Neural progenitor cell (in vitro differentiated cells): ENCODE data around the gene GET3. TPM values are rescaled to one million over a fixed set of nuclear protein-coding genes. Genes with fewer than 3 reads are reported as not detected.

Experiments used
- DNase-seq: peaks from one replicate; pipeline ENCODE4 v3.0.0-alpha.2; 2016; ENCODE audit warnings: low spot score
- H2AFZ ChIP-seq: fragments of 200-600 bp; sonication (generic); replicated peaks from 2 replicates; pipeline ENCODE4 v1.6.1; 2016; ENCODE audit warnings: antibody characterized with exemption
- H3F3A ChIP-seq: fragments of 200-600 bp; sonication (generic); 2 replicates; pipeline ENCODE4 v1.6.1; 2016; ENCODE audit warnings: antibody characterized with exemption, low read depth
- H3K27ac ChIP-seq: fragments of 200-600 bp; sonication (generic); 2 replicates; pipeline ENCODE4 v1.5.1; 2016; ENCODE audit warnings: mild to moderate bottlenecking
- H3K27me3 ChIP-seq: fragments of 200-600 bp; sonication (generic); 2 replicates; pipeline ENCODE4 v1.6.1; 2016; ENCODE audit warnings: mild to moderate bottlenecking, moderate library complexity
- H3K36me3 ChIP-seq: fragments of 200-600 bp; sonication (generic); 2 replicates; pipeline ENCODE4 v1.5.1; 2016
- H3K4me1 ChIP-seq: fragments of 200-600 bp; sonication (generic); 2 replicates; pipeline ENCODE4 v1.6.1; 2016; ENCODE audit warnings: mixed run types
- H3K4me2 ChIP-seq: fragments of 200-600 bp; sonication (generic); 2 replicates; pipeline ENCODE4 v1.6.1; 2016
- H3K4me3 ChIP-seq: fragments of 200-600 bp; sonication (generic); 2 replicates; pipeline ENCODE4 v1.5.1; 2016
- H3K79me2 ChIP-seq: fragments of 200-600 bp; sonication (generic); 2 replicates; pipeline ENCODE4 v1.6.1; 2016; ENCODE audit warnings: low read depth
- H3K9ac ChIP-seq: fragments of 200-600 bp; sonication (generic); 2 replicates; pipeline ENCODE4 v1.6.1; 2016
- H3K9me3 ChIP-seq: fragments of 200-600 bp; sonication (generic); 2 replicates; pipeline ENCODE4 v1.5.1; 2016; ENCODE audit warnings: low read depth
- H4K20me1 ChIP-seq: fragments of 200-600 bp; sonication (generic); 2 replicates; pipeline ENCODE4 v1.6.1; 2016; ENCODE audit warnings: low read depth
- H3K27ac Mint-ChIP-seq: 3 replicates; pipeline ENCODE4 v1.8.0; 2021; ENCODE audit warnings: mixed read lengths
- H3K27me3 Mint-ChIP-seq: 2 replicates; pipeline ENCODE4 v1.8.0; 2022; ENCODE audit warnings: low read depth, mild to moderate bottlenecking, inconsistent platforms, moderate library complexity, mixed read lengths; ENCODE audit not compliant: insufficient read depth
- H3K36me3 Mint-ChIP-seq: 3 replicates; pipeline ENCODE4 v1.8.0; 2021; ENCODE audit warnings: mixed read lengths
- H3K4me1 Mint-ChIP-seq: 3 replicates; pipeline ENCODE4 v1.8.0; 2021; ENCODE audit warnings: mixed read lengths
- H3K4me3 Mint-ChIP-seq: 3 replicates; pipeline ENCODE4 v1.8.0; 2021; ENCODE audit warnings: mild to moderate bottlenecking, moderate library complexity, mixed read lengths
- H3K9me3 Mint-ChIP-seq: 3 replicates; pipeline ENCODE4 v1.8.0; 2020; ENCODE audit warnings: mixed read lengths
- CTCF ChIP-seq: fragments of 200-600 bp; sonication (generic); IDR thresholded peaks from 2 replicates; pipeline ENCODE4 v1.5.1; 2017; ENCODE audit warnings: antibody characterized with exemption, mild to moderate bottlenecking
- EZH2 ChIP-seq: fragments of 200-600 bp; sonication (generic); IDR thresholded peaks from 2 replicates; pipeline ENCODE4 v1.6.1; 2017; ENCODE audit warnings: antibody characterized with exemption, mild to moderate bottlenecking, moderate library complexity
- EZH2phosphoT487 ChIP-seq: fragments of 200-600 bp; sonication (generic); IDR thresholded peaks from 2 replicates; pipeline ENCODE4 v1.6.1; 2017; ENCODE audit warnings: antibody characterized with exemption
- total RNA-seq: library from RNA; depleted of rRNA; stranded (reverse); fragments of >200 nt; gene quantifications from 2 replicates; pipeline ENCODE4 v1.2.3, GENCODE V29; 2015; ENCODE audit warnings: low replicate concordance

The GET3 gene
- 62.9 and 99.6 TPM in 2 replicates for total RNA-seq

DNA sequence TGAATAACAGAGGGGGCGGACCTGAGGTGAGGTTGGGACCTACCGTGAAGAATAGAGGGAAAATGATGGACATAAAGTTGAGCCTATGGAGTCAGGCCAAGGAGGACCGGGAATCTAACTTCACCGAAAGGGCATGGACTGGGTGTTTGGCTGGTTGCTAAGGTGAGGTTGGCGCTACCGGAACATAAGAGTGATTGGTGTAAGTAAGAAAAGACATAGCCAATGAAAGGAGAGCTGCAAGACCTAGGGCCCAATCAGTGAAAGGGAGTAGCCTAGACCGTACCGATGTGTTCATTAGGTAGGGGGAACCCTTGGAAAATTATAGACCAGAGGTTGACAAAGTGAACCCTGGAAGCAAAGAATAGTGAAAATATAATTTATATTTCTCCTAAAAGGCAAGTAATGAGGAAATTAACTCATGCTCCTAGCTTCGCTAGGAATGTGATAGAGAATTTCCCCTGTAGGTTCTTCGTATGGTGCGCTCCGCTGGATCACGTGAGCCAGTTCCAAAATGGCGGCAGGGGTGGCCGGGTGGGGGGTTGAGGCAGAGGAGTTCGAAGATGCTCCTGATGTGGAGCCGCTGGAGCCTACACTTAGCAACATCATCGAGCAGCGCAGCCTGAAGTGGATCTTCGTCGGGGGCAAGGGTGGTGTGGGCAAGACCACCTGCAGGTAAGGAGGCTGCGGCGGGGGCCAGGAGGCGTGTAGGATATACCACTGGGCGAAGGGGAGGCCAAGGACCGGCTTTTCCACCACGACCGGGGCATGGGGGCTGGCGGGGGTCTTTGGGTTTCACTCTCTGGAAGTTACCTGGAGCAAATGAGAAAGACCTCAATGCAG lies at the start of gene GET3:
Gene GET3, plus strand, starts transcription at position 503 of the 840 bp plus-strand sequence. Its CDS starts 9 bp downstream, at position 512.
- peak; percentile 98 for DNase-seq
- peak within 1 kb of the TSS; percentile 99 for H3K27ac Mint-ChIP-seq
- H3K4me1 Mint-ChIP-seq: peaks cover 30% of the 10 kb centered on the region
- Histone ChIP-seq H3K36me3 (no peaks in the 10 kb centered on the region), H3K4me3 (peak within 1 kb of the TSS; percentile 83), H3K4me2 (peak within 1 kb of the TSS; percentile 100), H3F3A (peaks cover 21% of the 10 kb centered on the region), H3K4me1 (peaks cover 23% of the 10 kb centered on the region), H3K79me2 (peaks cover 37% of the 10 kb centered on the region), H3K27ac (peak within 1 kb of the TSS; percentile 99), H3K27me3 (no peaks in the 10 kb centered on the region), H2AFZ (peak within 1 kb of the TSS; percentile 96), H4K20me1 (peaks cover 19% of the 10 kb centered on the region), H3K9me3 (no peaks in the 10 kb centered on the region), H3K9ac (peak within 1 kb of the TSS; percentile 95)
- H3K27me3 Mint-ChIP-seq: peaks cover 8% of the 10 kb centered on the region
- peaks cover 10% of the 10 kb centered on the region for H3K36me3 Mint-ChIP-seq
- H3K9me3 Mint-ChIP-seq: no peaks in the 10 kb centered on the region
- TF ChIP-seq EZH2 (no peak), CTCF (no peak), EZH2phosphoT487 (no peak)
- H3K4me3 Mint-ChIP-seq: peak within 1 kb of the TSS; percentile 100

DNA sequence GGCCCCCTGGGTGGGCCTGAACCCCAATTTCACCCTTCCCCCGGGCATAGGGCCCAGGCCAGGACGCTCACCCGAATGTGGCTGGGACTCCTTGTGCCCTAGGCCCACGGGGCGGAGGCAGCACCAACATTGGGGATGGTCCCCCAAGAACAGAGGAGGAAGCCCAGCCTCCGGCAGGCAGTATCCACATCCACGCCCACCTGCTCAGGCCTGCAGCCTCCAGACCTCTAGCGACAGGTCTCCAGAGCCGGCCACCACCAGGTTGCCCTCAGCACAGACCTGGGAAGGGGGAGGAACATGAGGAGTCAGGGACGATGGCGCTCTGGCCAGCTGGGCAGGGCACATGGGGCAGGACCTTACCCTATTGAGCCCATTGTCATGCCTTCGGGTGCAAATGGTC lies 48.3 kb upstream of the GET3 start:
- peaks cover 3% of the 10 kb centered on the region for H3K36me3 Mint-ChIP-seq
- H3K9ac ChIP-seq: no peak overlapping the region
- TF ChIP-seq EZH2phosphoT487 (no peak), EZH2 (no peak), CTCF (no peak)

DNA sequence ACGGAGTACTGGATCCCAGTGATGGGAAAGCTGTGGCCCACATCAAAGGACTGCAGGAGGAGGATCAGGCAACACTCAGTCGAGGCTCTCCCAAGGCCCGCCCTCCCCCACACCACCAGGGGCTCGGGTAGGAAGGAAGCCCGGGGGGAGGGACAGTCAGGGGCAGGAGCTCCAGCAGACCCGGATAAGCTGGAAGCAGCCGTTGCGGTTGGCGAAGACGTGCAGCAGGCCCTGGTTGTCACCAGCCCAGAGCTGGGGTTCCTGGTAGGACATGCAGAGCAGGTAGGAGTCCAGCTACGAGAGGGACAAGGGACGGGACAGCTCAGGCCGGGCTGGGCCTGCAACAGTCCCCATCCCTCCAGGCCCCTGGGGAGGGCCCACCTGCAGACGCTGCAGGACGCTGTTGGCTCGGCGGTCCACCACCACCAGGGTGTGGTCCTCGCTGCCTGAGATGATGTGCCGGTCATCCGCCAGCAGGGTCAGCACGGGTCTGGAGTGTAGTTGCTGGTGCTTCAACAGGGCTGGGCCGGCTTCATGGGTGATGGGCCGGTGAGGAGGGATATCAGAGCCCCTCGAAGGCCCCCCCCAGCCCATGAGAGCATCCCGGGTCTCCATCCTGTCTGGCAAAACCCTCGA lies 47.6 kb upstream of the GET3 start:
- Histone ChIP-seq H3K27me3 (no peaks in the 10 kb centered on the region), H3K9me3 (no peaks in the 10 kb centered on the region), H3K4me2 (no peak overlapping the region), H3F3A (no peaks in the 10 kb centered on the region), H3K9ac (no peak overlapping the region), H2AFZ (no peak overlapping the region), H3K79me2 (no peaks in the 10 kb centered on the region), H3K27ac (no peak overlapping the region), H3K4me1 (no peaks in the 10 kb centered on the region), H3K36me3 (no peaks in the 10 kb centered on the region), H3K4me3 (no peak overlapping the region), H4K20me1 (no peaks in the 10 kb centered on the region)
- H3K4me3 Mint-ChIP-seq: no peak overlapping the region
- no peaks in the 10 kb centered on the region for H3K9me3 Mint-ChIP-seq
- H3K4me1 Mint-ChIP-seq: no peaks in the 10 kb centered on the region
- no peak for DNase-seq
- peaks cover 3% of the 10 kb centered on the region for H3K36me3 Mint-ChIP-seq
- no peak overlapping the region for H3K27ac Mint-ChIP-seq
- TF ChIP-seq CTCF (no peak), EZH2phosphoT487 (no peak), EZH2 (no peak)
- no peaks in the 10 kb centered on the region for H3K27me3 Mint-ChIP-seq

More for the DNA sequence above, 48.3 kb upstream of the GET3 start:
- no peaks in the 10 kb centered on the region for H3K27me3 ChIP-seq
- H3K4me3 Mint-ChIP-seq: no peak overlapping the region
- no peak overlapping the region for H3K4me2 ChIP-seq
- H3K4me1 Mint-ChIP-seq: no peaks in the 10 kb centered on the region
- H2AFZ ChIP-seq: no peak overlapping the region
- no peak overlapping the region for H3K4me3 ChIP-seq
- H3K27ac ChIP-seq: no peak overlapping the region
- H3K27me3 Mint-ChIP-seq: no peaks in the 10 kb centered on the region
- H3K36me3 ChIP-seq: no peaks in the 10 kb centered on the region
- no peaks in the 10 kb centered on the region for H3F3A ChIP-seq
- H3K27ac Mint-ChIP-seq: no peak overlapping the region
- no peaks in the 10 kb centered on the region for H3K9me3 Mint-ChIP-seq
- no peak for DNase-seq
- no peaks in the 10 kb centered on the region for H4K20me1 ChIP-seq
- no peaks in the 10 kb centered on the region for H3K4me1 ChIP-seq
- no peaks in the 10 kb centered on the region for H3K9me3 ChIP-seq
- no peaks in the 10 kb centered on the region for H3K79me2 ChIP-seq
